ENCODE measurements around the gene EDDM13.

DNA sequence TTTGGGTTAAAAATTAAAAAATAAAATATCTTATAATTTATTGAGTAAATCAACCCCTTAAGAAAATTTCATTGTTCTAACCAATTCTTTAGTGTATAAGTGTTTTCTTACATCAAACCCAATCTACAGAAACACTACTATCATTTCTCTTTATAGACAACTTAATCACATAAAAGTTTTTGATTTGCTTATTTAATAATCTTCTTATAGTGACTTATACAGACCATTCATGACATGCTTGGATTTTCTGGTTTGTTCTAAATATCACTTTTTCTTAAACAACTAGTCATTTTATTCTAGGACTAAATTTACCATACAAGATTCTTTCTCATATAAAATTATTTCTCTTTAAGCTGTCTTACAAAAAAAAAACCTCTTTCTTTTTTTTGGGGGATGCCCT is 69.4 kb downstream of the EDDM13 start:
- TF ChIP-seq, protein P1, sequence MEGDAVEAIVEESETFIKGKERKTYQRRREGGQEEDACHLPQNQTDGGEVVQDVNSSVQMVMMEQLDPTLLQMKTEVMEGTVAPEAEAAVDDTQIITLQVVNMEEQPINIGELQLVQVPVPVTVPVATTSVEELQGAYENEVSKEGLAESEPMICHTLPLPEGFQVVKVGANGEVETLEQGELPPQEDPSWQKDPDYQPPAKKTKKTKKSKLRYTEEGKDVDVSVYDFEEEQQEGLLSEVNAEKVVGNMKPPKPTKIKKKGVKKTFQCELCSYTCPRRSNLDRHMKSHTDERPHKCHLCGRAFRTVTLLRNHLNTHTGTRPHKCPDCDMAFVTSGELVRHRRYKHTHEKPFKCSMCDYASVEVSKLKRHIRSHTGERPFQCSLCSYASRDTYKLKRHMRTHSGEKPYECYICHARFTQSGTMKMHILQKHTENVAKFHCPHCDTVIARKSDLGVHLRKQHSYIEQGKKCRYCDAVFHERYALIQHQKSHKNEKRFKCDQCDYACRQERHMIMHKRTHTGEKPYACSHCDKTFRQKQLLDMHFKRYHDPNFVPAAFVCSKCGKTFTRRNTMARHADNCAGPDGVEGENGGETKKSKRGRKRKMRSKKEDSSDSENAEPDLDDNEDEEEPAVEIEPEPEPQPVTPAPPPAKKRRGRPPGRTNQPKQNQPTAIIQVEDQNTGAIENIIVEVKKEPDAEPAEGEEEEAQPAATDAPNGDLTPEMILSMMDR (IDR thresholded peaks at IDR 0.05) = no peak
- no peak for TF ChIP-seq POLR2A (IDR thresholded peaks at IDR 0.05)

Measured in lower leg skin (tissue), 3 donors.